Muscle layer of colon (tissue), 2 donors: ENCODE results near the gene TTLL8.

ENCODE experiments used
- H3K27ac ChIP-seq: one replicate; pipeline ENCODE4 v1.7.0; 2013; ENCODE audit warnings: low read depth, mild to moderate bottlenecking, low read length, moderate library complexity
- H3K27me3 ChIP-seq, 2 donors: one replicate each; pipeline ENCODE4 v1.7.0; 2013; ENCODE audit warnings: low read length in 2 of 2, mild to moderate bottlenecking in 2 of 2; ENCODE audit not compliant: insufficient read depth in 2 of 2, control insufficient read depth in 1 of 2
- H3K36me3 ChIP-seq: one replicate; pipeline ENCODE4 v1.7.0; 2013; ENCODE audit warnings: mild to moderate bottlenecking, low read length; ENCODE audit not compliant: insufficient read depth
- H3K4me1 ChIP-seq: one replicate; pipeline ENCODE4 v1.7.0; 2013; ENCODE audit warnings: mild to moderate bottlenecking, low read length; ENCODE audit not compliant: insufficient read depth
- H3K4me3 ChIP-seq, 2 donors: one replicate each; pipeline ENCODE4 v1.7.0; 2013; ENCODE audit warnings: low read length in 2 of 2, low read depth in 1 of 2, mild to moderate bottlenecking in 1 of 2, moderate library complexity in 1 of 2
- H3K9ac ChIP-seq: one replicate; pipeline ENCODE4 v1.7.0; 2013; ENCODE audit warnings: low read length
- H3K9me3 ChIP-seq: one replicate; pipeline ENCODE4 v1.7.0; 2013; ENCODE audit warnings: mild to moderate bottlenecking, low read length
- donor health status: abdominal sarcoma.
- donor health status: Adenocarcinoma of cecum.

Gene TTLL8

GRCh38 chr22:50019316-50019715 is 38.8 kb downstream of the TTLL8 start:
- Histone ChIP-seq H3K4me3 (no peak overlapping the region), H3K27me3 (peaks cover 0 to 30% of the 10 kb centered on the region in 2 donors), H3K9ac (no peak overlapping the region), H3K9me3 (no peaks in the 10 kb centered on the region), H3K36me3 (no peaks in the 10 kb centered on the region), H3K4me1 (no peaks in the 10 kb centered on the region), H3K27ac (no peak overlapping the region)

- Histone ChIP-seq H3K27ac (no peak overlapping the region), H3K9me3 (no peaks in the 10 kb centered on the region), H3K36me3 (no peaks in the 10 kb centered on the region), H3K4me3 (no peak overlapping the region), H3K9ac (no peak overlapping the region), H3K27me3 (peaks cover 0 to 36% of the 10 kb centered on the region in 2 donors), H3K4me1 (no peaks in the 10 kb centered on the region)
These were observed 39.4 kb downstream of the TTLL8 start for GRCh38 chr22:50018608-50019285.

- no peak overlapping the region for H3K27ac ChIP-seq
- no peak overlapping the region for H3K9ac ChIP-seq
- no peaks in the 10 kb centered on the region for H3K9me3 ChIP-seq
- H3K27me3 ChIP-seq, result peaks cover 0 to 46% of the 10 kb centered on the region in 2 donors
- no peak overlapping the region for H3K4me3 ChIP-seq
- H3K4me1 ChIP-seq, result no peaks in the 10 kb centered on the region
- H3K36me3 ChIP-seq, result no peaks in the 10 kb centered on the region
These were observed 40.3 kb downstream of the TTLL8 start for GRCh38 chr22:50017701-50018224.

- Histone ChIP-seq H3K27me3 (peaks cover 2 to 52% of the 10 kb centered on the region in 2 donors), H3K4me3 (no peak overlapping the region)
These were observed 41.0 kb downstream of the TTLL8 start for GRCh38 chr22:50016988-50017700.

DNA sequence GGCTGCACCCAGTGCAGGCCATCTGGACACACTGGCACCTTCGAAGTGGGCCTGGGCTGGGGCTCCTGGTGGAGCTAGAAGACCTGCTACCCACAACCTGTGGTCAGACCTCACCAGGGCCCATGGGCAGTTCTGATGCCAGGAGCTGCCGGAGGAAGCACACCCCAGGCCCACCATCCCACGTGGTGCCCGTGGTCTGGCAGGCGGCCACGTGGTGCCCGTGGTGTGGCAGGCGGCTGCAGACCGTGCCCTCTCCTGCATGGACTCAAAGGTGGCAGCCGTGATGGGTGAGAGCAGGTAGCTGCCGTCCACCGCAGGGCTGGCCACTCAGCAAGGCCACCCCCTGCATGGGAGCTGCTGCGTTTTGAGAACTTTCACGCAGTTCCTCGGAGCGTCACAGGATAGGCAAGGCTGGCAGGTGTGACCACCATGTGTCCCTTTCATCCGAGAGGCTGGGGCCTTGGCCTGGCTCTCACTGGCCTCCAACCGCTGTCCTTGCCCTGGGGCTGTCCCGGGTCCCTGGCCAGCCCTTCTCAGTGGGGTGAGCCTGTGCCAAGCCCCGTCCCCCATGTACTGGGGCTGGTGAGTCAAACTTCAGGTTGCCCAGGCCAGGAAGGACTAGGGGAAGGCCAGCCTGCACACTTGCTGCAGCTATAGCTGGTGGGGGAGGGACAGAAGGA is 41.6 kb downstream of the TTLL8 start:
- Histone ChIP-seq H3K9ac (no peak overlapping the region), H3K4me3 (no peak overlapping the region), H3K9me3 (no peaks in the 10 kb centered on the region), H3K27me3 (peaks cover 3 to 59% of the 10 kb centered on the region in 2 donors), H3K36me3 (no peaks in the 10 kb centered on the region), H3K4me1 (no peaks in the 10 kb centered on the region), H3K27ac (no peak overlapping the region)

More at GRCh38 chr22:50016988-50017700, 41.0 kb downstream of the TTLL8 start:
- H3K9ac ChIP-seq, result no peak overlapping the region
- H3K36me3 ChIP-seq, result no peaks in the 10 kb centered on the region
- no peaks in the 10 kb centered on the region for H3K4me1 ChIP-seq
- no peak overlapping the region for H3K27ac ChIP-seq
- no peaks in the 10 kb centered on the region for H3K9me3 ChIP-seq

- H3K4me3 ChIP-seq, result no peak overlapping the region
- H3K27ac ChIP-seq, result no peak overlapping the region
- H3K27me3 ChIP-seq, result peaks cover 8 to 66% of the 10 kb centered on the region in 2 donors
- no peaks in the 10 kb centered on the region for H3K9me3 ChIP-seq
- H3K9ac ChIP-seq, result no peak overlapping the region
- no peaks in the 10 kb centered on the region for H3K4me1 ChIP-seq
- no peaks in the 10 kb centered on the region for H3K36me3 ChIP-seq
These were observed 42.4 kb downstream of the TTLL8 start for GRCh38 chr22:50015451-50016307.

DNA sequence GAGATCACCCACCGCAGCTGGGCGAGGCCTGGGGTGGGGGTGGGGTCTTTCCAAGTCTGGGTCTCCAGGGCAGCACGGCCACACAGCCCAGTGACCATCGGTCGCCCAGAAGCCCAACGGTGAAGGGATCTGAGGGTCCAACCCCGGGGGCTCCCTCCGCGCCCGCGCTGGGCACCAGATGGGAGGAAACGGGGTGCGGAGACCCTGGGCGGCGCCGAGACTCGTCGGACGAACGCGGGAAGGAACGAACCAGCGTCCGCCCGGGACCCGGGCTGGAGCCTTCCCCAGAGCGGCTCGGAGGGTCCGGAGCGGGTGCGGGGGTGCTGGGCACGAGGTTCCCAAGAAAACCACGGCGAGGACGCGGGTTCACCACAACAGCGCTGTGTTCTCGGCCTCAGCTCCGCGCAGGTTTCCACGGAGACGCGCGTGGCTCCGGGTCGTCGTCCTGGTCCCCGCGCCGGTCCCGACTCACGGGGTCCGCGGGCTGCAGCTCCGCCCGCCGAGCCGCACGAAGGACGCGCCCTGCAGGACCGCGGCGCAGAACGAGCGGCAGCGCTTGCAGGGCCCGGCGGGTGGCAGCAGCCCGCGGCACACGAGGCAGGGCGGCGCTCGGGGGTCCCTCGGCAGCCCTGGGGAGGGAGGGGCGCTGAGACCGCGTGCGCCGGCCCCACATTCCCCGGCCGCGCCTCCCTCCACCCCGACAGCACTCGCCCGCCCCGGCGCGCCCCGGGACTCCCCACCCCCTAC is 43.3 kb downstream of the TTLL8 start:
- no peak overlapping the region for H3K4me3 ChIP-seq
- H3K27ac ChIP-seq, result no peak overlapping the region
- peaks cover 8 to 73% of the 10 kb centered on the region in 2 donors for H3K27me3 ChIP-seq
- no peaks in the 10 kb centered on the region for H3K36me3 ChIP-seq
- no peaks in the 10 kb centered on the region for H3K9me3 ChIP-seq
- H3K4me1 ChIP-seq, result no peaks in the 10 kb centered on the region
- H3K9ac ChIP-seq, result no peak overlapping the region

DNA sequence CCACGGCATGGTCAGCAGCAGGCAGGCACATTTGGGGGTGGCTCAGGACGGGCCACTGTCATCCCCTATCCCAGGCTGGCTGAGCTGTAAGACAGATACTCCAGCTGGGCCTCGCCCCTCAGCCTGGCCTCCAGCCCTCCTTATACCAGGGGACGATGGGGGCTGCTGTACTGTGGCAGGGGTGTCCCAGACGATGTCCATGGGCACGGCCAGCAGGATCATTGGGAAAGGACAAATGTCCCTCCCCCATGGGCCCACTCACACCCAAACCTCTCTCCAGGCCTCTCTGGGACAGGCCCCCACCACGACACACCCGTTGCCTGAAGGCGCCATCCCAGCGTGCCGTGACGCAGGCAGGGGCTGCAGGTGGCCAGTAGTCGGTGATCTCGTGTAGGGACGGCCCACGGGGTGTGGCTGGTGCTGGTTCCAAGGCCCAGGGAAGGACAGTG is 44.0 kb downstream of the TTLL8 start:
- H3K4me3 ChIP-seq, result no peak overlapping the region
- H3K27me3 ChIP-seq, result peaks cover 8 to 73% of the 10 kb centered on the region in 2 donors

DNA sequence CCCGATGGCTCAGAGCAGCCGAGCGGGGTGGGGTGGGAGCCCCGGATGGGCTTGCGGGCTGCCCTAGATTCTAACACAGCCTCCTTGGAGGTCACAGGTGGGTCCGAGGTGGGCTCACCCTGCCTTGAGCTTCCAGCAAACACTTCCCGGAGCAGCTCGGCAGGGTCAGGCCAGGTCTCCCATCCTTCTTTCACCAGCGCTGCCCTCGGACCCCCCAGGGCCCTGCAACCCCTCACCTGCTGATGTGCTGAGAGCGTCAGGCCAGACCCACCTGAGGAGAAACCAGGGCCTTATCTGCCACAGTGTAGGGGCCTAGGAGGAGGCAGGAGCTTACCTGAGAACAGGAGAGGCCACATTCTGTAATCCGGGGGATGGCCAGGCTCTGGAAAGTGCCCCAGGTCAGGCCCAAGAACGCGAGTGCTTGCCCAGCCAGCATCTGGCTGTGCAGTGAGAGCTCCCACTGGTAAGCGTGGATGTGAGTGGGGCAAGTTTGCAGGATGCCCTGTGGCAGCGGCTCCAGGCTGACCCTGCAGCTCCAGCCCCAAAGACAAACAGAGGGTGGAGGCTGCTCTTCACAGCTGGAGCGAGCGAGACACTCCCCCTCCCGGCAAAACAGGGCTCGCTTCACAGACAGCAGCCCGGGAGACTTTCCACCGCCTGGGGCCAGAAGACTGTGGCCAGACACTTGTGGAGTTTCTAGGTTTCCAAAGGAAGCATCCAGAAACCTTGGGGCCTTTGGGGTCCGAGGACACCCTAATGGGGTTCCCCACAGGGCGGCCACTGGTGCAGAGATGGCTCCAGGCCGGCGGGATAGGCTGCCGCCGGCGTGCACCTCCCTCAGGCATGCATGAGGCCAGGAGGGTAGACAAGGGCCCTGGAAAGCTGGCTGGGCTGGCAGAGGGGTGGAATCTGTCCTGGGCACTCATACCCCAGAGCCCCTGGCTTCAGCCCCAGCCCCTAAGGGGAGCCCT is 45.6 kb downstream of the TTLL8 start, which contains the start of gene IL17REL:
IL17REL (minus strand) TSS at position 555 of the 971 bp plus-strand sequence; CDS start at position 436, 119 bp downstream.
- no peaks in the 10 kb centered on the region for H3K4me1 ChIP-seq
- H3K27me3 ChIP-seq, result peaks cover 8 to 69% of the 10 kb centered on the region in 2 donors
- no peak within 1 kb of the TSS for H3K9ac ChIP-seq
- H3K36me3 ChIP-seq, result no peaks in the 10 kb centered on the region
- H3K9me3 ChIP-seq, result no peaks in the 10 kb centered on the region
- H3K27ac ChIP-seq, result no peak within 1 kb of the TSS
- no peak within 1 kb of the TSS for H3K4me3 ChIP-seq

More for the DNA sequence above, 44.0 kb downstream of the TTLL8 start:
- H3K9me3 ChIP-seq, result no peaks in the 10 kb centered on the region
- H3K36me3 ChIP-seq, result no peaks in the 10 kb centered on the region
- no peak overlapping the region for H3K9ac ChIP-seq
- H3K4me1 ChIP-seq, result no peaks in the 10 kb centered on the region
- H3K27ac ChIP-seq, result no peak overlapping the region
